ENCODE results near the gene ASB2.

Gene ASB2

GRCh38 chr14:93888995-93889394 lies 87.4 kb downstream of the ASB2 start:
- peaks cover 13% of the 10 kb centered on the region for H3K4me1 ChIP-seq (ENCODE audit: control insufficient read depth, insufficient read depth, low read length)

GRCh38 chr14:93884950-93885349 lies 91.4 kb downstream of the ASB2 start:
- no peaks in the 10 kb centered on the region for H3K9me3 ChIP-seq (ENCODE audit: control insufficient read depth in 2 of 2, low read length in 2 of 2)
- H3K27me3 ChIP-seq (ENCODE audit: control insufficient read depth in 1 of 2, insufficient read depth in 2 of 2, low read length in 2 of 2) = peaks cover 2 to 3% of the 10 kb centered on the region in 2 donors
- H3K4me3 ChIP-seq (ENCODE audit: low read length in 2 of 2) = no peak overlapping the region
- peaks cover 5% of the 10 kb centered on the region for H3K4me1 ChIP-seq (ENCODE audit: control insufficient read depth, insufficient read depth, low read length)
- H3K36me3 ChIP-seq (ENCODE audit: control insufficient read depth in 2 of 2, insufficient read depth in 2 of 2, low read length in 2 of 2) = no peaks in the 10 kb centered on the region
- H3K9ac ChIP-seq (ENCODE audit: low read length in 2 of 2) = no peak overlapping the region
- no peak overlapping the region for H3K27ac ChIP-seq (ENCODE audit: low read length)

More at GRCh38 chr14:93888995-93889394, 87.4 kb downstream of the ASB2 start:
- H3K9ac ChIP-seq (ENCODE audit: low read length in 2 of 2) = no peak overlapping the region
- H3K27ac ChIP-seq (ENCODE audit: low read length) = no peak overlapping the region
- no peaks in the 10 kb centered on the region for H3K9me3 ChIP-seq (ENCODE audit: control insufficient read depth in 2 of 2, low read length in 2 of 2)
- no peaks in the 10 kb centered on the region for H3K36me3 ChIP-seq (ENCODE audit: control insufficient read depth in 2 of 2, insufficient read depth in 2 of 2, low read length in 2 of 2)
- H3K4me3 ChIP-seq (ENCODE audit: low read length in 2 of 2) = no peak overlapping the region
- peaks cover 2 to 3% of the 10 kb centered on the region in 2 donors for H3K27me3 ChIP-seq (ENCODE audit: control insufficient read depth in 1 of 2, insufficient read depth in 2 of 2, low read length in 2 of 2)

Measured in stomach smooth muscle (tissue), 2 donors.